T-helper 1 cell treated with Interleukin-12 subunit alpha and Interleukin-12 subunit beta and Interleukin-4 antibody, amounts not matched to agents 30 μg/mL and 1 μg/mL, for 36 hours (primary cell): ENCODE results near the gene ASB2.

Source experiments
- H3K27ac Mint-ChIP-seq: one replicate; pipeline ENCODE4 v1.8.0; 2021; ENCODE audit warnings: mild to moderate bottlenecking, mixed read lengths
- H3K27me3 Mint-ChIP-seq: one replicate; pipeline ENCODE4 v1.8.0; 2021; ENCODE audit warnings: low read depth, mixed read lengths
- H3K36me3 Mint-ChIP-seq: one replicate; pipeline ENCODE4 v1.8.0; 2021; ENCODE audit warnings: low read depth, mixed read lengths
- H3K4me1 Mint-ChIP-seq: one replicate; pipeline ENCODE4 v1.8.0; 2021; ENCODE audit warnings: low read depth, mixed read lengths
- H3K4me3 Mint-ChIP-seq: one replicate; pipeline ENCODE4 v1.8.0; 2021; ENCODE audit warnings: mild to moderate bottlenecking, moderate library complexity, mixed read lengths
- H3K9me3 Mint-ChIP-seq: one replicate; pipeline ENCODE4 v1.8.0; 2021; ENCODE audit warnings: mixed read lengths

Gene ASB2

DNA sequence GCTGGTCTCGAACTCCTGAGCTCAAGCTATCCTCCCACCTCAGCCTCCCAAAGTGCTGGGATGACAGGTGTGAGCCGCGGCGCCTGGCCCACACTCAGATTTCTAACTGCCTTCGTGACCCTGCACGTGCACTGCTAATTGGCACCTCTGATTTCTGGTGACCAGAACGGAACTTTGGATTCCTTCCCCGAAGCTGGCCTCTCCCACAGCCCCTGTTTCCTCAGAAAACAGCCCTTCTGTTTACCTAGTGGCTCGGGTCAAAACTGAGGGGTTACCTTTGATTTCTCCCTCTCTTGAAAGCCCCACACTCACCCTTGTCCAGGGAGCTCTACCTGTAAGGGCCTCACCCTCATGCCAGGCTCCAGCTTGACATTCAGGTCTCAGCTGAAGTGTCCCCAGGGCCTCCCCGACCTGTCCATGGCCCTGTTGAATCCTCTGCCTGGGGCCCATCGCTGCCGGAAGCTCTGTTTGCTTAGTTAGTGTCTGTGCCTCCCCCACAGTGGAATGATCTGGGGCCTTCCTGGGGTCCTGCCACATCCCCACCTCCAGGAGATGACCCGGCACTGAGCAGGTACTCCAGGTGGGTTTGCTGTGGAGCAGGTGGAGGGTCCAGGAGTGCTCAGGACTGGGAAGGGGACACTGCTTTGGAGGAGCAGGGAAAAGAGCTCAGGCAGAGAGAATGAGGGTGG, 73.6 kb downstream of the ASB2 start:
- no peaks in the 10 kb centered on the region for H3K36me3 Mint-ChIP-seq

DNA sequence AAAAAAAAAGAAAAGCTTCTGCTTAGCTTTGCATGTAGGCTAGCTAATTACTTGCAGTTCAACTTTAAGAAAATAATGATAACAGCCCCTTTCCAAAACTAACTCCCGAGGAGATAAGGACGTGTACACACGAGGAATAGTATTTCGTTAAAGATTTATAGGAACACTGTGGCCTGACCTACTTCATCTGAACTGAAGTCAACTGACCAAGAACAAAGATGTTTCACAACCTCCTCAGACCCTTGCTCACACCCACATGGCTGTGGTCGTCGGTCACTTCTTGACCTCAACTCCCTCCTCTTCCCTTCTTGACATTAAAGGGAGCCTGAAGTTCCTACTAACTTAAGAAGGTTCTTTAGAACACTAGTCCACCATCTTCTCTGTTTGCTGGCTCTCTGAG, 74.6 kb downstream of the ASB2 start:
- H3K4me3 Mint-ChIP-seq: no peak overlapping the region
- no peaks in the 10 kb centered on the region for H3K9me3 Mint-ChIP-seq
- H3K27ac Mint-ChIP-seq: no peak overlapping the region
- peaks cover 10% of the 10 kb centered on the region for H3K27me3 Mint-ChIP-seq
- no peaks in the 10 kb centered on the region for H3K36me3 Mint-ChIP-seq
- H3K4me1 Mint-ChIP-seq: no peaks in the 10 kb centered on the region

More for the DNA sequence above, 73.6 kb downstream of the ASB2 start:
- Mint-ChIP-seq H3K27ac (no peak overlapping the region), H3K27me3 (peaks cover 10% of the 10 kb centered on the region), H3K4me3 (no peak overlapping the region), H3K9me3 (no peaks in the 10 kb centered on the region), H3K4me1 (no peaks in the 10 kb centered on the region)

DNA sequence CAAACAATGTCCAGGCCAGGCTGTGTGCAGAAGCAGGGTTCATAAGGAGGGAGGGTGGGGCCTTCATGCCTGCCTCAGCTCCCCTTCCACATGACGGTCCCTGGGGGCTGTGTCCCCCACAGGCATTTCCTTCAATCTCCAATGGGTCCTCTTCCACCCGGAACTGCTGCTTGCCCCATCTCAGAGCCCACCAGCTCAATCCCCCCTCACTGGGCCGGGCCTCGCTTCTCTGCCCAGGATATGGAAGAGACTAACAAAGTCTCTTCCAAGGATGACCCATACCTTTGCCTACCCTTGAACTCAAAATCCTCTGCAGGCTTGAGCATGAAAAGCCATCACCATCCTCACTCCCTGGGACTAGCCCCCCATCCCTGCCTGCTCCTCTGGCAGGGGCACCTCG, 77.6 kb downstream of the ASB2 start:
- H3K9me3 Mint-ChIP-seq: no peaks in the 10 kb centered on the region
- H3K27ac Mint-ChIP-seq: no peak overlapping the region
- H3K27me3 Mint-ChIP-seq: peaks cover 4% of the 10 kb centered on the region
- H3K4me3 Mint-ChIP-seq: no peak overlapping the region
- H3K4me1 Mint-ChIP-seq: no peaks in the 10 kb centered on the region
- no peaks in the 10 kb centered on the region for H3K36me3 Mint-ChIP-seq

DNA sequence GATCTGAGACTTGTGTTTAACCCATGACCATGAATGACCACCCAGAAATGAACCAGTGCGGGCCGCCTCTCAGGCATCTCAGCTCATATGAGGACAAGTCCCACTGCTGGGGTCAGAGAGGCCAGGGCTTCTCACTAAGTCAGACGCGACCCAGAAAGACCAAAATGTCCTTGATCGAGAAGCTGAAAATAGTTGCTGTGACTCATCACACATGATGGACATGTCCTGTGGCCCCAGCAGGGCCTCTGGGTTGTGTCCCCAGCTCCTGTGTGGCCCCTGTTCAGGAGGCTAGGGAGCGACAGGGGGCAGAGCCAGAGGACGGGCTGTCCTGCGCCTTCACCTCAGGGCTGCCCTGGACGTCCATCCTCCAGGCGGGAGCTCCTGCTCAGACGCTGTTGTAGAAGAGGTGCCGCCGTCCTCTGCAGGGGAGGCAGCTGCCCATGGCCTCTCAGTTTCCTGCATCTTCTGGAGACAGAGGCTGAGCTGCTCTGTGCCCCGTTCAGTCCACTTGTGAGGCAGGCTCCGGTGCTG, 78.2 kb downstream of the ASB2 start:
- no peak overlapping the region for H3K4me3 Mint-ChIP-seq
- H3K27me3 Mint-ChIP-seq: peaks cover 4% of the 10 kb centered on the region
- H3K9me3 Mint-ChIP-seq: no peaks in the 10 kb centered on the region

DNA sequence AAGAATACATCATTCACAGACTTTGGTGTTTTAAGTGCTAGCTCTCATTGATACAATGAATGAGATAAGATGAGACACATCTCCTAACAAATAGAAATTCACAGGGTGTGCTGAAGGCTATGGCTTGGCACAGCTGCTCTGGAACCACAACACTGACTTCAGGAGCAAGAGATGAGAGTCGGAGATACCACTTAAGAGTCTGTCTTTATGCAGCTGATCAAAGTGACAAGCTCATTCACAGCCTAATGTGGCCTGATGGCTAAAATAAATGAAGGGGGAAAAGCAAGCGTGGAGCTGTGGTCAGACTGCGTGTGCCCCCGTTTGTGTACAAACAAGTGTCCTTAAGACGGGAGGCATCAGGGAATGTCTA, 78.9 kb downstream of the ASB2 start:
- Mint-ChIP-seq H3K4me3 (no peak overlapping the region), H3K36me3 (no peaks in the 10 kb centered on the region), H3K4me1 (no peaks in the 10 kb centered on the region), H3K9me3 (no peaks in the 10 kb centered on the region), H3K27me3 (peaks cover 4% of the 10 kb centered on the region), H3K27ac (no peak overlapping the region)

More for the DNA sequence above, 78.2 kb downstream of the ASB2 start:
- no peak overlapping the region for H3K27ac Mint-ChIP-seq
- H3K36me3 Mint-ChIP-seq: no peaks in the 10 kb centered on the region
- H3K4me1 Mint-ChIP-seq: no peaks in the 10 kb centered on the region

DNA sequence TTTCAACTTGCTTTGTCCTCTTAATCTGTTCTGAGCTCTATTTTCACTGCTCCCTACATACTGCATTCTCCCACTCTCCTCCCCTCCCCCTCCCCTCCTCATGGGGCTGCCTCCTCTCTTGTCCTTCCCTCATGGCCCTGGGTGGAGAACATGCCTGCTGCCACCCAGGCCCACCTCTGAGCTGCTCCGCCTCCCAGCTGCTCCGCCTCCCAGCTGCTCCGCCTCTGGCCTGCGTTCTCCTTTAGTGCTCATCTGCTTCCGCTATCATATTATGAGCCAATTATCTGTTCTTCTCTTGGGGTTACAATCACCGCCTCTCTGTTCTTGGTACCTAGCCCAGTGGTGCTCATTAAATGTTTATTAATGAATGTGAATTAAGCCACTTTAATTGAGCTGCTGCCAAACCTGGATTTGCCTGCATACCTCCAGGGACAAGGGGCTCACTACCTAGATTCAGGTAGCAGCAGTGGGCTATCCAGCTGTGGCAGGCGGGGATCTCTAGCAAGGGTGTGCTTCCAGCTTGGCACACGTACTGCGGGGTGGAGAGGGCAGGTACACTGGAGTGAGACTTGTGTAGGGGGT, 81.3 kb downstream of the ASB2 start:
- no peaks in the 10 kb centered on the region for H3K9me3 Mint-ChIP-seq
- H3K4me3 Mint-ChIP-seq: no peak overlapping the region
- H3K36me3 Mint-ChIP-seq: no peaks in the 10 kb centered on the region
- H3K4me1 Mint-ChIP-seq: no peaks in the 10 kb centered on the region
- peaks cover 4% of the 10 kb centered on the region for H3K27me3 Mint-ChIP-seq
- H3K27ac Mint-ChIP-seq: no peak overlapping the region

DNA sequence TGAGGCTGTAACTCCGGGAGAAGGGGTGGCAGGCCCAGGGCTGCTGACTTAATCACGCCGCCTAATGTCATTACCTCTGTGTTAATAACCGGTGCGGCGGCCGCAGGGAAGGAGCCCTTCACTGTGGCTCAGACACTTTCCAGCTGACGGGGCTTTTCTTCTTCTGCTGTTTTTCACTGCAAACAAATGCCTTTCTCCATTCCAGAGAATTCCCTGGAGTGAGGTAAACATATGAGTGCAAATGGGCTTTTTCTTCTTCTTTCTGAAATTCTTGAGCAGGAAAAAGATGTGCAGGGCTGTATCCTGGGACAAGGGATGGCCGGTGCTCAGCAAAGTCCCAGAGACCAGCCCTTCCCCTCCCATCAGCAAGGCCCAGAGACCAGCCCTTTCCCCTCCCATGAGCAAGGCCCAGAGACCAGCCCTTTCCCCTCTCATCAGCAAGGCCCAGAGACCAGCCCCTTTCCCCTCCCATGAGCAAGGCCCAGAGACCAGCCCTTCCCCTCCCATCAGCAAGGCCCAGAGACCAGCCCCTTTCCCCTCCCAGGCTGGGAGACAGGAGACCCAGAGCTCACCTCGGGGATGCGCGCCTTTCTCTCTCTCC, 82.6 kb downstream of the ASB2 start:
- H3K4me1 Mint-ChIP-seq: no peaks in the 10 kb centered on the region
- H3K36me3 Mint-ChIP-seq: no peaks in the 10 kb centered on the region
- no peaks in the 10 kb centered on the region for H3K9me3 Mint-ChIP-seq
- H3K4me3 Mint-ChIP-seq: no peak overlapping the region
- peaks cover 4% of the 10 kb centered on the region for H3K27me3 Mint-ChIP-seq
- no peak overlapping the region for H3K27ac Mint-ChIP-seq

DNA sequence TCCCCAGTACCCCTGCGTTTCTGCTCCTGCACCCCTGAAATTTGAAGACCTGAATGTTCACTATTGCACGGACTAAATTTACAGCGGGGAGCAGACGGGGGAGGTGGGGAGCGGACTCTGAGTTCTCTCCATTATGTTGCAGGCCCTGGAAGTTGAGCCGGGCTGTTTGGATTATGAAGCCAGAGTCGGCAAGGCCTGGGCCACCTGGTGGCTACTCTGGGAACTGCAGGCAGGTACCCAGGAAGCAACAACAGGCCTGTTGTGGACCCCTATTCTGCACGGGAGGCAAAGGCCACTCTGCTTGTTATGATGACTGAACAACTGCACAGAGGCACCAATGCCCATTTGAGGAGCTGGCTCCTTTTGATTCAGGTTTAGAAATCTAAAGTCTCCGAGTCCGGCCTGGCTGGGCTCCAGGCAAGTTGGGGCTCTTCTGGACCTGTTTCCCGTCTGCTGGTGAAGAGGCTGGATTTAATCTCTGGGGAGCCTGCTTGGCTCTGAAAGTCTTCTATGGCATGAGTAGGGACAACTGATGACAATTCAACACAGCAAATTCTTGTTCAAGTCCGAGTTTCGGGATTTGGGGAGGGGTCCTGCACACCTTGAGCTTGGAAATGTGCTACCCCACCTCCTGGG, 83.3 kb downstream of the ASB2 start:
- Mint-ChIP-seq H3K4me1 (no peaks in the 10 kb centered on the region), H3K27ac (no peak overlapping the region), H3K4me3 (no peak overlapping the region), H3K27me3 (peaks cover 8% of the 10 kb centered on the region), H3K9me3 (no peaks in the 10 kb centered on the region), H3K36me3 (no peaks in the 10 kb centered on the region)

DNA sequence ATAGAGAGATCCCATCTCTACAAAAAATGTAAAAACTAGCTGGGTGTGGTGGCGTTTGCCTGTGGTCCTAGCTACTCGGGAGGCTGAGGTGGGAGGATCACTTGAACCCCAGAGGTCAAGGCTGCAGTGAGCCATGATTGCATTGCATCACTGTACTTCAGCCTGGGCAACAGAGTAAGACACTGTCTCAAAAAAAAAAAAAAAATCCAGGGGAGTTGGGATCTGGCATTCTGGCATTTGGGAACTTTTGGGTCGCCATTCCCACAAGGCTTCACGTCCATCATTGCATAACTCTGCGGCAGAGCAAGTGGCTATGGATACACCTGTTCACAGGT, 83.9 kb downstream of the ASB2 start:
- Mint-ChIP-seq H3K27ac (no peak overlapping the region), H3K27me3 (peaks cover 11% of the 10 kb centered on the region), H3K36me3 (no peaks in the 10 kb centered on the region), H3K4me3 (no peak overlapping the region), H3K4me1 (no peaks in the 10 kb centered on the region), H3K9me3 (no peaks in the 10 kb centered on the region)

DNA sequence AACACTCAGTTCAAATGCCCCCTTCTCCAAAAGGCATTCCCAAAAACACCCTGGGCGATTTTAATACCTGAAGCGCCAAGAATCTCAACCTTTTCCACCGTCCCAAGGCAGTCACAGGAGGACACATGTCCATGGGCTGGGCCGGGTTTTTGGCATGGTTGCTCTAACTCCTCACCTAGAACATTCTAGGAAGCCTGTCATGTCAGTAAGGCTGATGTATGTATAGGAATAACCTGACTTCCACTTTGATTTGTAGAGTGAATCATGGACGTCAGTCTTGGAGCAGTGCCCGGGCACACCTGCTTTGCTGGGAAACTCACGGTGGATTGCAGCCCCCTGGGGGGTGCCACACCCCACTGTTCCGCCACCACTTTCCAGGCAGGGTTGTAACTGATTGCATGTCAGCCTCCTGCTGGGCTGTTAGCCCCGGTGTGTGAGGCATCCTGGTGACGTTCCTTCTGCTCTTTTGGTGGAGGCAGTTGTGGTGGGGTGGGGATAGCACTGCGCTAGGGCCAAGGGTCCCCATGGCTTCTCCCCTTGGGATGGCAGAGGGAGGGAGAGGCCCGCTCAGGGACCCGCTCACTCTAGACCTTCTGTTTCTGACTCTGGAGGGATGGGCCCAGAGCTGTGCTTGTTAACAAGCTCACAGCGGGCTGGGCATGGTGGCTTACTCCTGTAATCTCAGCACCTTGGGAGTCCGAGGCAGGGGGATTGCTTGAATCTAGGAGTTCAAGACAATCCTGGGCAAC, 84.4 kb downstream of the ASB2 start:
- Mint-ChIP-seq H3K4me3 (no peak overlapping the region), H3K4me1 (no peaks in the 10 kb centered on the region), H3K27me3 (peaks cover 16% of the 10 kb centered on the region), H3K27ac (no peak overlapping the region), H3K36me3 (no peaks in the 10 kb centered on the region), H3K9me3 (no peaks in the 10 kb centered on the region)

DNA sequence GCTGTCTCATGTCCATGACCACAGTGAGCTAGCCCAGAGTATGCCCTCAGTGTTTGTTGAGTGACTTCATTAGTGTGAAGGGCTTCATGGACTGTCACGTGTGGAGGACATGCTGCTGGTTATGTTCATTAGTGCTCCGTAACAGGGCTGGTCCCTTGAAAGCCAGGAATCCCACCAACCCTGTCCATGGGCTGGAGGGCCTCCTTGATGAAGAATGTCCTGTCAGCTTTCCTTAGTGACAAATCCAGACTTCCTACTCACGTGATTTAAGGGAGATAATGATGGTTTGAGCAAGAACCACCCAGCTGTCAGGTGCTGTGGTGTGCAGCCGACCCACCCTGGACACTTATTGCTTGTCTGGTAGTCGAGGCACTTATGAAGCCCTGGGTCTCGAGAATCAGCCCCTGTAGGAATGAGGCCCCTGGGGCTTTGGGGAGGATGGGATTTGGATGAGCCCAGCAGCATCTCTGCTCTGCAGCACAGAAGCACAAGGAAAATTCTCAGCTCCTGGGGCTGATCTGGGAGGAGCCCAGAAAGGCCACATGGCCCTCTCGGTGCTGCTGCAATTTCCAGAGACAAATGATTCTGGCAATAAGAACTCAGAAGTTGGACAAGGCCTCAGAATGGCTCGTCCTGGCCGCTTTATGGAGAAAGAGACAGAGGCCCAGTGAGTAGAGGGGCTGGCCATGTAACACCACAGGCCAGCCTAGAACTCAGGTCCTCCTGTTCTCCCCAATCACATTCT, 86.5 kb downstream of the ASB2 start:
- Mint-ChIP-seq H3K36me3 (no peaks in the 10 kb centered on the region), H3K4me3 (no peak overlapping the region), H3K4me1 (peaks cover 2% of the 10 kb centered on the region), H3K27ac (no peak overlapping the region), H3K9me3 (no peaks in the 10 kb centered on the region), H3K27me3 (peaks cover 29% of the 10 kb centered on the region)

DNA sequence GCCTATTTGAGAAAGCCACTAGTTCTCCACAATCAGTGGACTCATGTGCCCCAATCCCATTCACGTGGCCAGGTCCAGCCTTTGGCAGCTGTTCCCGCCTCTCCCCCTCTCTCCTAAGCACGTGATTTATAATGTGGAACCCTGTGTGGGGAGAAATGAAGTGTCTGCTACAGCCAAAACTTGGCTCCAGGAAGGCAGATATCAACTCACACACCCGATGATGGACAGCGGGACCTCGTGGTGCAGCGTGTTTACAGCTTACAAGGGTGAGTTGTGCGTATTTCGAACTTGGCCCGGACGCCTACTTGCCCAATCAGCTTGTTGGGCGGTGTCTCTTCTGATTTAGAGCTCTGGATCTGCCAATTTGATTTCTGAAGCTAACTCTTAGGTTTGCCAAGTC, 87.4 kb downstream of the ASB2 start:
- Mint-ChIP-seq H3K27me3 (peaks cover 30% of the 10 kb centered on the region), H3K9me3 (no peaks in the 10 kb centered on the region), H3K4me1 (peaks cover 5% of the 10 kb centered on the region), H3K4me3 (no peak overlapping the region), H3K36me3 (no peaks in the 10 kb centered on the region), H3K27ac (no peak overlapping the region)

DNA sequence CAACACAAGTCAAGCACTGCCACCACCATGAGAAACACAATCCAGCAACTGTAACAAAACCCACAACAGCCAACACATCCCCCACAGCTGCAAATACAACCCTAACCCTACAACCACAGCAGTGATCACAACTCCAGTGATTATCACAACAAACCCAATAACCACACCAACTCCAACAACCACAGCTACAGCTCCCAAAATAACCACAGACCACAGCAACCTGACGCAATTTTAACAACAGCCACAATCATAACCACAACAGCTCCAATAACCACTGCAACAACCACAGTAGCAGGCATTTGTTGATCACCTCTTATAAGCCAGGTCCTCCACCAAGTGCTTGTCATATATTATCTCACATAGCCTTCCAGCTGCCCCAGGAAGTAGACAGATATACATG, 91.4 kb downstream of the ASB2 start:
- H3K9me3 Mint-ChIP-seq: peaks cover 7% of the 10 kb centered on the region
- no peaks in the 10 kb centered on the region for H3K36me3 Mint-ChIP-seq
- no peak overlapping the region for H3K4me3 Mint-ChIP-seq
- H3K4me1 Mint-ChIP-seq: peaks cover 5% of the 10 kb centered on the region
- peak overlapping the region; percentile 17 for H3K27ac Mint-ChIP-seq
- H3K27me3 Mint-ChIP-seq: peaks cover 30% of the 10 kb centered on the region
